Ammon's horn (tissue), 1 donor: ENCODE measurements around the gene NRN1.
"Not testable (repeated sequence)": the region's sequence is repeated elsewhere in the genome, so short reads cannot be mapped to it uniquely, and the experiment has no call there.

Source experiments
- DNase-seq: peaks from one replicate; pipeline ENCODE4 v3.0.0-alpha.2; 2016; ENCODE audit warnings: low spot score

NRN1 gene

GRCh38 chr6:6006428-6007365 lies at the start of gene NRN1:
TSS of gene NRN1 (minus strand) at chr6:6006925. CDS start at chr6:6006749, 176 bp downstream.
- peak; percentile 49 for DNase-seq

GRCh38 chr6:6052216-6052615 lies 45.5 kb upstream of the NRN1 start:
- no peak for DNase-seq

GRCh38 chr6:6046716-6047115 lies 40.0 kb upstream of the NRN1 start:
- DNase-seq, result no peak

GRCh38 chr6:6039946-6040509 lies 33.3 kb upstream of the NRN1 start:
- no peak for DNase-seq

GRCh38 chr6:6037179-6037578 lies 30.5 kb upstream of the NRN1 start:
- no peak for DNase-seq

GRCh38 chr6:6033858-6034257 lies 27.1 kb upstream of the NRN1 start:
- DNase-seq, result no peak

GRCh38 chr6:6026513-6027205 lies 19.9 kb upstream of the NRN1 start:
- no peak for DNase-seq

- no peak for DNase-seq
These were observed 19.0 kb upstream of the NRN1 start for GRCh38 chr6:6025736-6026135.

- DNase-seq, result no peak
These were observed 17.5 kb upstream of the NRN1 start for GRCh38 chr6:6024220-6024619.

- not testable (repeated sequence) for DNase-seq
These were observed 16.1 kb upstream of the NRN1 start for GRCh38 chr6:6022841-6023240.

- DNase-seq, result peak; percentile 76
These were observed 2.1 kb upstream of the NRN1 start for GRCh38 chr6:6008648-6009421.

- DNase-seq, result no peak
These were observed 1.4 kb upstream of the NRN1 start for GRCh38 chr6:6008089-6008647.

GRCh38 chr6:6007366-6008088 lies 802 bp upstream of the NRN1 start:
- DNase-seq, result peak; percentile 52

- DNase-seq, result peak; percentile 14
These were observed 708 bp downstream of the NRN1 start for GRCh38 chr6:6006006-6006427.

GRCh38 chr6:6005051-6006005 lies 1.4 kb downstream of the NRN1 start:
- DNase-seq, result no peak

GRCh38 chr6:6004390-6004995 lies 2.2 kb downstream of the NRN1 start:
- peak; percentile 30 for DNase-seq

GRCh38 chr6:6003621-6004366 lies 2.9 kb downstream of the NRN1 start:
- DNase-seq, result peak; percentile 42

GRCh38 chr6:6002848-6003620 lies 3.7 kb downstream of the NRN1 start:
- no peak for DNase-seq
